Smooth muscle cell (in vitro differentiated cells): Measurements from ENCODE around the gene FAM83B. TPM values are rescaled to one million over a fixed set of nuclear protein-coding genes. Genes with fewer than 3 reads are reported as not detected.
"Not testable (repeated sequence)": the region's sequence is repeated elsewhere in the genome, so short reads cannot be mapped to it uniquely, and the experiment has no call there.

Source experiments
- DNase-seq: peaks from one replicate; lab custom pipeline; 2025; ENCODE audit not compliant: unreplicated experiment; lab: John Stamatoyannopoulos, UW
- H2AFZ ChIP-seq: fragments of 200-600 bp; sonication (generic); 2 replicates; pipeline ENCODE4 v1.6.0; 2016; ENCODE audit warnings: antibody characterized with exemption, low read depth, mild to moderate bottlenecking
- H3F3A ChIP-seq: fragments of 200-600 bp; sonication (generic); 2 replicates; pipeline ENCODE4 v1.6.0; 2017; ENCODE audit warnings: antibody characterized with exemption, low read depth
- H3K27ac ChIP-seq: fragments of 200-600 bp; sonication (generic); 2 replicates; pipeline ENCODE4 v1.5.1; 2016; ENCODE audit warnings: low read depth, mild to moderate bottlenecking
- H3K27me3 ChIP-seq: fragments of 200-600 bp; sonication (generic); 2 replicates; pipeline ENCODE4 v1.6.1; 2016; ENCODE audit warnings: low read depth, mild to moderate bottlenecking
- H3K36me3 ChIP-seq: fragments of 200-600 bp; sonication (generic); 2 replicates; pipeline ENCODE4 v1.5.1; 2016; ENCODE audit warnings: low read depth
- H3K4me1 ChIP-seq: fragments of 200-600 bp; sonication (generic); 2 replicates; pipeline ENCODE4 v1.5.1; 2016; ENCODE audit warnings: low read depth
- H3K4me2 ChIP-seq: fragments of 200-600 bp; sonication (generic); 2 replicates; pipeline ENCODE4 v1.6.0; 2016; ENCODE audit warnings: mild to moderate bottlenecking
- H3K4me3 ChIP-seq: fragments of 200-600 bp; sonication (generic); 2 replicates; pipeline ENCODE4 v1.5.1; 2016; ENCODE audit warnings: mild to moderate bottlenecking
- H3K79me2 ChIP-seq: fragments of 200-600 bp; sonication (generic); 2 replicates; pipeline ENCODE4 v1.6.0; 2016; ENCODE audit warnings: low read depth, mild to moderate bottlenecking
- H3K9ac ChIP-seq: fragments of 200-600 bp; sonication (generic); 2 replicates; pipeline ENCODE4 v1.6.0; 2016; ENCODE audit warnings: low read depth
- H3K9me3 ChIP-seq: fragments of 200-600 bp; sonication (generic); replicated peaks from 2 replicates; pipeline ENCODE4 v1.5.1; 2016; ENCODE audit warnings: low read depth
- H4K20me1 ChIP-seq: fragments of 200-600 bp; sonication (generic); 2 replicates; pipeline ENCODE4 v1.6.0; 2016; ENCODE audit warnings: low read depth
- WGBS: methylation state at CpG from one replicate; pipeline ENCODE4 v1.1.7; 2016; ENCODE audit warnings: low lambda C conversion rate; 5-methylcytosine and 5-hydroxymethylcytosine counted together
- polyA plus RNA-seq: library from polyadenylated mRNA; unstranded; fragments of >200 nt; fragmentation: Nextera tagmentation; extraction: Ambion mirVana; gene quantifications from 2 replicates; pipeline ENCODE4 v1.2.1, GENCODE V29; 2016
- total RNA-seq: library from RNA; depleted of rRNA; stranded (reverse); fragments of >200 nt; gene quantifications from 2 replicates; pipeline ENCODE4 v1.2.3, GENCODE V29; 2014
- TF ChIP-seq, protein P1 (sequence below): fragments of 200-600 bp; sonication (generic); IDR thresholded peaks from 2 replicates; pipeline ENCODE4 v1.5.1; 2017; ENCODE audit warnings: borderline replicate concordance, mild to moderate bottlenecking, antibody characterized with exemption; ENCODE audit not compliant: insufficient read depth, poor library complexity, severe bottlenecking

The FAM83B gene
- total and polyA plus RNA-seq, 2 experiments from 2014 or later: 1.1 to 28.7 TPM

DNA sequence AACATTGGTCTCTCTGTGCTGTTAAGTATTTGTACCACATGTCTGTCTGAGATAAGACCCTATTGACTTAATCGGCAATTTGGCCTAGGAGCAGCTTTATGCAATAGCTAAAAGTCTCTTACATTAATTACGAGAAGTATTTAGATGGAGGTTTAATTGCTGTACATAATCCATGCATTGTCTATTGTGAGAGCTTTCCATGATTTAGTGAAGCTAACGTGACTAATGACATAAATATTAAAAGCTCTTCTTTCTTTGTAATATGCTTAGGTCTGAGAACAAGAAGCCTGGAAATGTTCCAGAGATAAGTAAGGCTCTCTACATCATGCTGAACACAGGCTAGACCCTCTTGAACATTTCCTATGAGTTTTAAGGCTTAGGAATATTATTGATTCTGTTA lies 32.7 kb upstream of the FAM83B start:
- Histone ChIP-seq H2AFZ (peak overlapping the region; percentile 51), H3K36me3 (no peaks in the 10 kb centered on the region), H3K4me1 (no peaks in the 10 kb centered on the region), H3K27ac (peak overlapping the region; percentile 40), H3K79me2 (no peaks in the 10 kb centered on the region), H3K9ac (no peak overlapping the region), H3F3A (no peaks in the 10 kb centered on the region), H3K27me3 (no peaks in the 10 kb centered on the region), H3K9me3 (peaks cover 8% of the 10 kb centered on the region), H3K4me2 (peak overlapping the region; percentile 15), H3K4me3 (no peak overlapping the region), H4K20me1 (no peaks in the 10 kb centered on the region)
- TF ChIP-seq, protein P1, sequence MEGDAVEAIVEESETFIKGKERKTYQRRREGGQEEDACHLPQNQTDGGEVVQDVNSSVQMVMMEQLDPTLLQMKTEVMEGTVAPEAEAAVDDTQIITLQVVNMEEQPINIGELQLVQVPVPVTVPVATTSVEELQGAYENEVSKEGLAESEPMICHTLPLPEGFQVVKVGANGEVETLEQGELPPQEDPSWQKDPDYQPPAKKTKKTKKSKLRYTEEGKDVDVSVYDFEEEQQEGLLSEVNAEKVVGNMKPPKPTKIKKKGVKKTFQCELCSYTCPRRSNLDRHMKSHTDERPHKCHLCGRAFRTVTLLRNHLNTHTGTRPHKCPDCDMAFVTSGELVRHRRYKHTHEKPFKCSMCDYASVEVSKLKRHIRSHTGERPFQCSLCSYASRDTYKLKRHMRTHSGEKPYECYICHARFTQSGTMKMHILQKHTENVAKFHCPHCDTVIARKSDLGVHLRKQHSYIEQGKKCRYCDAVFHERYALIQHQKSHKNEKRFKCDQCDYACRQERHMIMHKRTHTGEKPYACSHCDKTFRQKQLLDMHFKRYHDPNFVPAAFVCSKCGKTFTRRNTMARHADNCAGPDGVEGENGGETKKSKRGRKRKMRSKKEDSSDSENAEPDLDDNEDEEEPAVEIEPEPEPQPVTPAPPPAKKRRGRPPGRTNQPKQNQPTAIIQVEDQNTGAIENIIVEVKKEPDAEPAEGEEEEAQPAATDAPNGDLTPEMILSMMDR: no peak
- DNase-seq: no peak
- 40% methylated on average over 3 of the region's 3 CpGs for WGBS

DNA sequence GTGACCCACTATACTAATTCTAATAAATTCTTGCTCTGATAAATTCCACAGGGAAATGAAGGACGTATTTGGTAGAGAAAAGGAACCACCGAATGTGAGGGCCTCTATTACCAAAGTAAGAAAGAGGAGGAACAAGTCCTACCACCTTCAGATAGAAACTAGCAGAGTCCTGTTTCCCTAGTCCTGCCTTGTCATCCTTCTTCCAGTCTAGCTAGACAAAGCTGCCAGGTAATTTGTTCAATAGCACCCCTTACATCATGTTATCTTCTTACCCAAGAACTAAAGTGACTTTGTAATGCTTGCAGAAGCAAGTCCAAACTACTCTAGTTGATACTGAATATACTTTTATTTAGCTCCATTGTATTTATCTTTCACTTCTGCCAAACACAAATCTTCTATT lies 29.3 kb upstream of the FAM83B start:
- peaks cover 8% of the 10 kb centered on the region for H3K9me3 ChIP-seq
- no peak overlapping the region for H2AFZ ChIP-seq

DNA sequence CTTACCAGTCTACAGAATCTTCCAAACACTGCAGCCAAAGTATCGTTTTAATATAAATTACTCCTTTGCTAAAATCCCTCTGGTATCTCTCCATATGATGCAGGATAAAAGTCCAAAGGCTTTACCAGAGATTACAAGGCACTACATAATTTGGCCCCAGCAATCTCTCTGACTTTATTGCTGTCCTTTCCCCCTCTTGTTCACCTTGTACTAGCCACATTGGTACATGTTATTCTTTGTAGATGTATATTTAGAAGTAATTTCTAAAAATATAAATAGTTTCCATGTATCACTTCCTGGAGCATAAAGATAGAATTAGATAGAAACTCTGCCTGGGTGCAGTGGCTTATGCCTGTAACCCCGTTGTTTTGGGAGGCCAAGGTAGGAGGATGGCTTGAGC lies 28.7 kb upstream of the FAM83B start:
- Histone ChIP-seq H3K27ac (no peak overlapping the region), H3K27me3 (no peaks in the 10 kb centered on the region), H3K4me2 (no peak overlapping the region), H3K36me3 (no peaks in the 10 kb centered on the region), H3K4me3 (no peak overlapping the region), H3K79me2 (no peaks in the 10 kb centered on the region), H3K9me3 (peaks cover 2% of the 10 kb centered on the region), H3F3A (no peaks in the 10 kb centered on the region), H3K9ac (no peak overlapping the region), H4K20me1 (no peaks in the 10 kb centered on the region), H3K4me1 (no peaks in the 10 kb centered on the region), H2AFZ (no peak overlapping the region)
- DNase-seq: no peak
- TF ChIP-seq, protein P1: no peak
- 97% methylated on average over 2 of the region's 2 CpGs for WGBS

More for the DNA sequence above, 29.3 kb upstream of the FAM83B start:
- Histone ChIP-seq H3K27me3 (no peaks in the 10 kb centered on the region), H3K4me1 (no peaks in the 10 kb centered on the region), H3K79me2 (no peaks in the 10 kb centered on the region), H3K27ac (peak overlapping the region; percentile 37), H3K9ac (no peak overlapping the region), H4K20me1 (no peaks in the 10 kb centered on the region), H3F3A (no peaks in the 10 kb centered on the region), H3K4me2 (no peak overlapping the region), H3K36me3 (no peaks in the 10 kb centered on the region), H3K4me3 (no peak overlapping the region)
- no peak for DNase-seq
- TF ChIP-seq, protein P1: no peak
- WGBS: 71% methylated on average over 2 of the region's 2 CpGs

DNA sequence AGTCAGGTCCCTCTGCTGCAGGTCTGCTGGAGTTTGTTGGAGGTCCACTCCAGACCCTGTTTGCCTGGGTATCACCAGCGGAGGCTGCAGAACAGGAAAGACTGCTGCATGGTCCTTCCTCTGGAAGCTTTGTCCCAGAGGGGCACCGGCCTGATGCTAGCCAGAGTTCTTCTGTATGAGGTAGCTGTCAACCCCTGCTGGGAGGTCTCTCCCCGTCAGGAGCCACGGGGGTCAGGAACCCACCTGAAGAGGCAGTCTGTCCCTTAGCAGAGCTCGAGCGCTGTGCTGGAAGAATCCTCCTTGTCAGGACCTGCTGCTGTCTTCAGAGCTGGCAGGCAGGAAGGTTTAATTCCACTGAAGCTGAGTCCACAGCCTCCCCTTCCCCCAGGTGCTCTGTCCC lies 22.3 kb upstream of the FAM83B start:
- H3F3A ChIP-seq, H3K36me3 ChIP-seq, H3K4me1 ChIP-seq, DNase-seq, H3K9me3 ChIP-seq, H2AFZ ChIP-seq, H3K79me2 ChIP-seq, H3K4me3 ChIP-seq, H4K20me1 ChIP-seq, H3K27me3 ChIP-seq, H3K9ac ChIP-seq, H3K4me2 ChIP-seq, H3K27ac ChIP-seq: not testable (repeated sequence)
- WGBS: 94% methylated on average over 6 of the region's 6 CpGs
